ENCODE results near the gene BCAS3.

- no peak for TF ChIP-seq CTCF (IDR thresholded peaks at IDR 0.05)
- no peak for TF ChIP-seq POLR2A (IDR thresholded peaks at IDR 0.05)
These were observed 641.0 kb downstream of the BCAS3 start for GRCh38 chr17:61318684-61319098.

All from heart left ventricle (tissue), 13 donors.